Activated CD8-positive, alpha-beta memory T cell treated with anti-CD3 and anti-CD28 coated beads, Interleukin-2, amount 50 U/mL, for 4 hours (primary cell): ENCODE data around the gene NFATC1.
A peak's percentile ranks its signal among the peaks of the same experiment; 100 is the strongest.

Source experiments
- DNase-seq: peaks from one replicate; pipeline ENCODE4 v3.0.0-alpha.2; 2020

Gene NFATC1

GRCh38 chr18:79578396-79579260 is 182.9 kb downstream of the NFATC1 start:
- DNase-seq, result peak; percentile 6
